Stimulated activated naive CD8-positive, alpha-beta T cell treated with anti-CD3 and anti-CD28 coated beads, Interleukin-15, Interleukin-2, amounts not matched to agents 100 ng/mL and 50 ng/mL, for 24 hours (primary cell): ENCODE measurements around the gene ISG15.
A peak's percentile ranks its signal among the peaks of the same experiment; 100 is the strongest.
"Not testable (repeated sequence)": the region's sequence is repeated elsewhere in the genome, so short reads cannot be mapped to it uniquely, and the experiment has no call there.

Source experiments
- H3K27ac Mint-ChIP-seq: one replicate; pipeline ENCODE4 v1.8.0; 2021; ENCODE audit warnings: mild to moderate bottlenecking, mixed read lengths
- H3K27me3 Mint-ChIP-seq: one replicate; pipeline ENCODE4 v1.8.0; 2021; ENCODE audit warnings: mixed read lengths
- H3K36me3 Mint-ChIP-seq: one replicate; pipeline ENCODE4 v1.8.0; 2021; ENCODE audit warnings: low read depth, mixed read lengths
- H3K4me1 Mint-ChIP-seq: one replicate; pipeline ENCODE4 v1.8.0; 2021; ENCODE audit warnings: low read depth, mixed read lengths
- H3K4me3 Mint-ChIP-seq: one replicate; pipeline ENCODE4 v1.8.0; 2021; ENCODE audit warnings: mild to moderate bottlenecking, mixed read lengths
- H3K9me3 Mint-ChIP-seq: one replicate; pipeline ENCODE4 v1.8.0; 2021; ENCODE audit warnings: mixed read lengths

The ISG15 gene

DNA sequence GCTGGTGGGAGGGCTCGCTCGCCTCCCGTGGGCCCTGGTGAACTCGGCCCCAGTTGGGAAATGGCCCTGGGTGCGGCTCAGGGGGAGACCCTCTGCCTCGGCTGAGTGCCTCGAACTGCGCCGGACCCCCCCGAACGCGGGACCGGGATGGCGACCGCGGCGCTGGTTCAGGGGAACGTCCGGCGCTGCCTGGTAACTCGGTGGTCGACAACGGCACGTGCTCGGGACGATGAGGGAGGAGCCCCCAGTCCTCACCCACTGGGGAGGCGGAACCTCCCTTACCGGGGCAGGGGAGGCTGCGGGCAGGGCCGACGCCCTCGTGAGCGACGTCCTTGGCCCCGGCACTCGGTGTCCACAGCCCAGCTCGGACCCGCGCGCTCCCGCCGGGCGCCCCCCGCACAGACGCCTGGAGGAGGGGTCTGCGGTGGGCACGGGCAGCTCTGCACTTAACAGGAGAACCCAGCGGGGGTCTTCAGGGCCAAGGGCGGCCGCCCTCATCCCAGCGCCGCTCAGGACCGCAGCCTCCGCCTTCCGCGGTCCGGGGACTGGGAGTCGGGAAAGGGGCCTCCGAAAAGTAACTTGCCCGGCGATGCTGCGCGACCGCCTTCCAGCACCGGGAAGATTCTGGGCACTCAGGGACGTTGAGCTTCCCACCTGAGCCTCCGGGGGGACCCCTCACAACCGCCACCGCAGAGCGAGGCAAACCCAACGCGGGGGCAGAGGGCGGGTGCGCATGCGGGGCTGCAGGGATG lies 15.1 kb upstream of the ISG15 start:
- H3K36me3 Mint-ChIP-seq, result no peaks in the 10 kb centered on the region
- H3K27ac Mint-ChIP-seq, result no peak overlapping the region
- H3K4me3 Mint-ChIP-seq, result no peak overlapping the region

DNA sequence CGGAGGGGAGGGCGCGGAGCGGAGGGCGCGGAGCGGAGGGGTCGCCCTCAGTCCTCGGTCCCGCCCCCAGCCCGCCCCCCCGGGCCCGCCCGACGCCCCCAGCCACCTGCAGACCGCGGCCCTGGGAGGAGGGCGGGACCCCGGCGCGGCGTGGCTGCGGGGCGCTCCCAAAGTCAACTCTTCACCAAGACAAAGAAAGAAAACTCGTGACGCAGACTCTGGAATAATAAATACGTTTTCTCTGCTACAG lies 14.6 kb upstream of the ISG15 start:
- no peak overlapping the region for H3K27ac Mint-ChIP-seq
- no peaks in the 10 kb centered on the region for H3K36me3 Mint-ChIP-seq
- H3K9me3 Mint-ChIP-seq, result no peaks in the 10 kb centered on the region
- H3K4me1 Mint-ChIP-seq, result peaks cover 8% of the 10 kb centered on the region
- H3K4me3 Mint-ChIP-seq, result no peak overlapping the region
- peaks cover 37% of the 10 kb centered on the region for H3K27me3 Mint-ChIP-seq

More for the DNA sequence above, 15.1 kb upstream of the ISG15 start:
- no peaks in the 10 kb centered on the region for H3K9me3 Mint-ChIP-seq
- peaks cover 8% of the 10 kb centered on the region for H3K4me1 Mint-ChIP-seq
- peaks cover 33% of the 10 kb centered on the region for H3K27me3 Mint-ChIP-seq

DNA sequence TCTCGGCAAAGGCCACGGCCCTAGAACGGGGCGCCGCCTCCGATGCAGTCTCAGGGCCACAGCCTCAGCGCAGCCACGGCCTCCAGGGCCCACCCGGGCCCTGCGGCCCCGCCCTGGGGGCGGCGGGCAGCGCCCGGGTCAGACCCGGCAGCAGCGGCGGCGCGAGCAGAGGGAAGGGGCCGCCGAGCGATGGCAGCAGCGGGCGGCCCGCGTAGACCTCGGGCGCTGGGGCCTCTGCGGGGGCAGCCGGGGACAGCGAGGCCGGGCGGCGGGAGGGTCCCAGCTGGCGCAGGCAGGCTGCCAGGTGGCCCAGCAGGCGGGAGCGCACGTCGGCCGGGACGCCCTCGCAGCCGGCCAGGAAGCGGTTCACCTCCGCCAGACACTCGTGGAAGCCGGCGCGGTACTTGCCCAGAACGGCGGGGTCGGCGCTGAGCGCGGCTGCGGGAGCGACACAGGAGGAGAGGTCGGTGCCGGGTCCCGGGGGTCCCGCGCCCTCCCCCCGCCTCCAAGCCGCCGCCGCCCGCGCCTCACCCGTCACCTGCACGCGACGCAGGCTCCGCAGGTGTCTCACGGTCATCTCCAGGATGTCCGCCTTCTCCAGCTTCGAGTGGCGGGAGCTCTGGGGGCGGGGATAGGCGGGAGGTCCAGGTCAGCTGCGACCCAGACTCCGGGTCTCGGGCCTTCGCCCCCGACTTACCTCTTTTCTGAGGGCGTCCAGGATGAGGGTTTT lies 14.1 kb upstream of the ISG15 start:
- Mint-ChIP-seq H3K4me3 (no peak overlapping the region), H3K4me1 (peaks cover 8% of the 10 kb centered on the region), H3K36me3 (no peaks in the 10 kb centered on the region), H3K27me3 (peaks cover 38% of the 10 kb centered on the region), H3K27ac (no peak overlapping the region), H3K9me3 (no peaks in the 10 kb centered on the region)

DNA sequence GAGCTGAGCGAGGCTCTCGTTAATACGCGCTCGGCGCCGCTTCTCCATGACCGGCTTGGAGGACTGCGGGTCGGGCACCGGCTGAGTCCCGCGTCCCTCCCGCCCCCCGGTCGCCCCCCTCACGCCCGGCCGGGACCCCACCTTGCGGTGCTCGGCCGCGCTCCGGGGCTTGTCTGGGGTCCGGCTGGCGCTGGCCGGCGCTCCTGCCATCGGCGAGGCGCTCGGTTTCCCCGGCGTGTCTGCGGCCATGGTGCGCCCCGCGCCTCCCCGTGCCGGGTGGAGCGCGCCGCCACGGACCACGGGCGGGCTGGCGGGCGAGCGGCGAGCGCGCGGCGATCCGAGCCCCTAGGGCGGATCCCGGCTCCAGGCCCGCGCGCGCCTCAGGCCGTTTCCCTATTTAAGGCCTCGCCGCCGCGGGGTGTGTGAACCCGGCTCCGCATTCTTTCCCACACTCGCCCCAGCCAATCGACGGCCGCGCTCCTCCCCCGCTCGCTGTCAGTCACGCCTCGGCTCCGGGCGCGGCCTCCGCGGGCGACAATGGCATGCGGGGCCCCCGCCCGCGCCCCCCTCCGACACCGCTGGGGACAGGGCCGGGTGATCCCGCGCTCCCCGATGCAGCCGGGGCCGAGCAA lies 13.5 kb upstream of the ISG15 start, which contains the start of gene HES4:
Gene HES4 (minus strand): TSS at position 373 of the 632 bp plus-strand sequence. CDS start 124 bp downstream, at position 249.
- no peaks in the 10 kb centered on the region for H3K9me3 Mint-ChIP-seq
- peak within 1 kb of the TSS; percentile 77 for H3K4me3 Mint-ChIP-seq
- H3K4me1 Mint-ChIP-seq, result peaks cover 12% of the 10 kb centered on the region
- H3K27ac Mint-ChIP-seq, result peak within 1 kb of the TSS; percentile 88
- H3K27me3 Mint-ChIP-seq, result peaks cover 40% of the 10 kb centered on the region
- H3K36me3 Mint-ChIP-seq, result no peaks in the 10 kb centered on the region

DNA sequence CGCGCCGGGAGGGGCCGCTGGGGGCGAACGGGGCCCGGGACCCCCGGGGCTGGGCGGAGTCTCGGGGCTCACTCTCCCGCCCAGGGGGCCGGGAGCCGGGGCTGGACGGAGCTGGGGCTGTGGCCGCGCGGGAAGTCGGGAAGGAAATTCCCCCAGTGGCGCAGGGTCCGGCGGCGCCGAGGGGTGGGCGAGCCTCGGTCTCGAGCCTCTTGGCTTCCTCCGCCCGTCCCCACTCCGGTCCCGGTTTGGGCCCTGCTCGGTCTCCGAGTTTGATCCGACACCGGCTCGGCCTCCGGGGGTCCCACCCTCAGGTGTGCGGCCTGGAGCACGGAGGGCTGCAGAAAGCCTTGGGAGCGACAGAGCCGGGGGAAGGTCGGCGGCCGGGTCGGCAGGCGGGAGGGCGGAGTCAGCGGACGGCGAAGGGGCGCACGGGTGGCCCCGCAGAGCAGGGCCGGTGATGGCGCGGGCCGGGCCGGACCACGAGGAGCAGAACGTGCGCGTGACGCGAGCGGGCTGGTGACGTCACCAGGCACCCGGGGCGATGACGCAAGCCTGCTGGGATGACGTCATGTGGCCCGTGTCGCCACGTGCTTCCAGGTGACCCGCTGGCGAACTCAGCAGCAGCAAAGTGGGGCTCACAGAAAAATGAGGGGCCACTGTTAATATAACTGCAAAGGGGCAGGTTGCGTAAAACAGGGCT lies 12.8 kb upstream of the ISG15 start:
- no peaks in the 10 kb centered on the region for H3K9me3 Mint-ChIP-seq
- H3K4me1 Mint-ChIP-seq, result peaks cover 18% of the 10 kb centered on the region
- H3K27ac Mint-ChIP-seq, result peak overlapping the region; percentile 88
- peaks cover 39% of the 10 kb centered on the region for H3K27me3 Mint-ChIP-seq
- H3K36me3 Mint-ChIP-seq, result no peaks in the 10 kb centered on the region
- H3K4me3 Mint-ChIP-seq, result peak overlapping the region; percentile 77

DNA sequence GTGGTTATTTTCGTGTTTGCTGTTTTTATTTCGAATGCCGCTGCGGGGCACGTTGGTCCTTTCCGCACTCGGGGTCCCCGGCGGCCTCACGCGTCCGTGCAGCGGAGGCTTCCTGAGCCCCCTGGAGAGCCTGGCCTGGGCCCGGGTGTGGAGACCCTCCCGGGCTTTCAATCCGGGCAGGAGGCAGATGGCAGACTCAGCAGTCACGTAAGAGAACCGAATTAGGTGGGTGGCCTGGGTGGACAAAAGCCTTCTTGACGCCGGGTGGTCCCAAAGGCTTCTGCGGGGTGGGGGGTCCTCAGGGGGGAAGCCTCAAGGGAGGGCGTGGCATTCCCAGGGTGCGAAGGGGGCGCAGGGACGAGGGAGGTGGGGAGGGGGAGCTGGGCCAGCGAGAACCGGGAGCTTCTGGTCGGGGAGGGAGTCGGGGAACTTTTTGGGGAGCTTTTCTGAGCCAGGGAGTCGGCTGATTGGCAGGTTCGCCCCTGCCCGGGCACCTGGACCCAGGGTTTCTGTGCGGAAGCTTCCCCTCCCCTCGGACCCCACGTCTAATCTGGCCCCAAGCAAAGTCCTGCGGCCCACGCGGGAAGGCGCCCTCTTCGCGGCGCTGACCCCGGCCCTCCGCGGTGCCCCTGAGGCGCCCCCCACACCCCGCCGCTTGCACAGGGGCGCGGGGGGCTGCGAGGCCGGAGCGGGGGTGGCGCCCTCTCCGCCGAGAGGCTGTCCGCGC lies 12.1 kb upstream of the ISG15 start:
- peak overlapping the region; percentile 77 for H3K4me3 Mint-ChIP-seq
- peaks cover 34% of the 10 kb centered on the region for H3K27me3 Mint-ChIP-seq
- peaks cover 14% of the 10 kb centered on the region for H3K4me1 Mint-ChIP-seq
- H3K27ac Mint-ChIP-seq, result peak overlapping the region; percentile 88
- H3K9me3 Mint-ChIP-seq, result no peaks in the 10 kb centered on the region
- no peaks in the 10 kb centered on the region for H3K36me3 Mint-ChIP-seq

DNA sequence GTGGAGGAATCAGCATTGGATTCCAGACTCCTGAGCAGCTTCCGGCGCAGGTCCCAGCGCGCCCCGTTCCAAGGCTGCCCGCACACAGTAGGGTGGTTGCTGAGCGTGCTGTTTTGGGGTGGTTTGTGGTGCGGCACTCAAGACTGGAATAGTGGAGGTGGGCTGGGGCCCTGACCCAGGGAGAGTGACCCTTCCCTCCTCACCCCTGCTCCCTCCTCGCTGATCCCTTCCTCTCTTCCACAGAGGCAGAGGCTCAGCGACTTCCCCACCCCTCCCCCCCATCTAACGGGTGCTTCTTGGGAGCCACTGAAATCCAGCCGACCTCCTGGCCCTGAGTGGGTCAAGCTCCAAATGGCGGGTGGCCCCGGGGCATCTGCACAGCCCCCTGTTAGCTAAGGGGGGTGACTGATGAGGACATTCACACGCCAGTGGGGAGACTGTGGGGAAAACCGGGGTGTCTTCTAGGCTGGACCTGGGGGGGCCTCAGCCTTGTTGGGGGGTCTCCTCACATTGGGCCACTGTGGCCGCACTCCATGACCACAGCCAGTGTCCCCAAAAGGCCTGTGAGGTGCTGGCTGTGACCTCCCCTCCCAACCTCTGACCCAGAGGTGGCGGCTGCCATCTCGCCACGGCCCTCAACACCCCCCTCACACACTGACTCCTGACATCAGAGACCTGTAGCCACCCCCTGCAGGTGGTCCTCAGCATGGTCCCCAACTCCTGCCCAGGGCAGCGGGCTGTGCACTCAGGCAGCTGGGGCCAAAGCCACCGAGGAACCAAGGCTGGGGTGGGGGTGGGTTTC lies 9.5 kb upstream of the ISG15 start:
- peaks cover 36% of the 10 kb centered on the region for H3K27me3 Mint-ChIP-seq
- H3K4me1 Mint-ChIP-seq, result peaks cover 14% of the 10 kb centered on the region
- H3K27ac Mint-ChIP-seq, result no peak overlapping the region
- H3K36me3 Mint-ChIP-seq, result no peaks in the 10 kb centered on the region
- no peak overlapping the region for H3K4me3 Mint-ChIP-seq
- no peaks in the 10 kb centered on the region for H3K9me3 Mint-ChIP-seq

DNA sequence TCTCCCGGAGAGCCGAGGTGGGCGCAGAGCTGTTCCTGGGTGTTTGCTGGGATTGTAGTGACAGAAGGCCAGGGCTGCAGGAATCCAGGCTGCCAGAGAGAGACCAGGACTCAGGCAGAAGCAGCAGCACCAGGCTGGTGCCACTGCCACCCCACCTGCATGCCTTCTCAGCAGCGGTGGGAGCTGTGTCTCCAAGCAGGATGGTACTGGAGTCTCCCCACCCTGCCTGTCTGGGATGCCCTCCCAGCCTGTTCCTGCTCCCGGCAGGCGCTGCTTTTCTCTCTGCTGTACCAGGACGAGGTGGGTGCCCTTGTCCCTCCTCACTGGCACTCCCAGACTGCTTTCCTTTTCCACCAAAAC lies 8.9 kb upstream of the ISG15 start:
- no peak overlapping the region for H3K4me3 Mint-ChIP-seq
- no peaks in the 10 kb centered on the region for H3K36me3 Mint-ChIP-seq
- H3K9me3 Mint-ChIP-seq, result no peaks in the 10 kb centered on the region
- peaks cover 39% of the 10 kb centered on the region for H3K27me3 Mint-ChIP-seq
- peaks cover 17% of the 10 kb centered on the region for H3K4me1 Mint-ChIP-seq
- no peak overlapping the region for H3K27ac Mint-ChIP-seq

DNA sequence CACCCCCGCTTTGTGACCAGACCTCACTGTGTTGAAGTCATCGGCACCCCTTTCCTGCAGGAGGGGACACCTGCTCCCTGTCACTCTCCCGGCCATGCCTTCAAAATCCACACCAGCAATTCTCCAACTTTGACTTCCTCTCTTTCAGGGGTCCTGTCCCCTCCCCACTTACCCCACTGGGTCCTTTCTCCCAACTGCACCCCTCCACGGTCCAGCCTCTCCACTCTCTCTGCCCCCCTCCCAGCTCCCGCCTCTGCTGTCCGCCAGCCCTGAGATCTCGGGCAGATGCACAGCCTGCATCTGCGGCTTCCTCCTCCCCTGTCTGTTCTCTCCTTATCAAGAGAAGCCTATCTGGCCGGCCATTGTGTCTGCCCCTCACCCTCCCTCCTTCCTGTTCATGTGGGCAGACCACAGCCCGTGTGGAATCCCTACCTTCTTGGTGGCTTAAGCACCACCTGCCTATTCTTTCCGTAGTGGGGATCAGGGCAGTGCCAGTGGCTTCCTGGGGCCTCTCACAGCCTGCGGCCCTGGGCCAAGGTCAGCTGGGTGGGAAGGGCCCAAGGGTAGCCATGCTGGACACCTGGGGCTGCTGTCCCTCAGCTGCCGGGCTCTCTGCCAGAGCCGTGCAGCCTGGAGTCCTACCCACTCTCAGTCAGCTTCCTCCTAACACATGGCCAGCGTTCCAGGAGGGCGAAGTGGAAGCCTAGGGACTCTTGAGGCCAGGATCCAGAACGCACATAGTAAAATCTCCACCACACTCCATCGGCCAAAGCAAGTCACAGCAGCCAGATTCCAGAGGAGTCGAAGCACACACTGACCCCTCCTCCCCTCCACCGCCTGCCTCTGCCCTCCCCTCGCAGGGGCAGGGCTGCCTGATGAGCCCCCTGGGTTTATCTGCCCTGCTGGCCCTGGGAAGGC lies 8.3 kb upstream of the ISG15 start:
- no peaks in the 10 kb centered on the region for H3K36me3 Mint-ChIP-seq
- no peaks in the 10 kb centered on the region for H3K9me3 Mint-ChIP-seq
- no peak overlapping the region for H3K27ac Mint-ChIP-seq
- H3K4me1 Mint-ChIP-seq, result peaks cover 17% of the 10 kb centered on the region
- H3K4me3 Mint-ChIP-seq, result peak overlapping the region; percentile 6
- H3K27me3 Mint-ChIP-seq, result peaks cover 39% of the 10 kb centered on the region

DNA sequence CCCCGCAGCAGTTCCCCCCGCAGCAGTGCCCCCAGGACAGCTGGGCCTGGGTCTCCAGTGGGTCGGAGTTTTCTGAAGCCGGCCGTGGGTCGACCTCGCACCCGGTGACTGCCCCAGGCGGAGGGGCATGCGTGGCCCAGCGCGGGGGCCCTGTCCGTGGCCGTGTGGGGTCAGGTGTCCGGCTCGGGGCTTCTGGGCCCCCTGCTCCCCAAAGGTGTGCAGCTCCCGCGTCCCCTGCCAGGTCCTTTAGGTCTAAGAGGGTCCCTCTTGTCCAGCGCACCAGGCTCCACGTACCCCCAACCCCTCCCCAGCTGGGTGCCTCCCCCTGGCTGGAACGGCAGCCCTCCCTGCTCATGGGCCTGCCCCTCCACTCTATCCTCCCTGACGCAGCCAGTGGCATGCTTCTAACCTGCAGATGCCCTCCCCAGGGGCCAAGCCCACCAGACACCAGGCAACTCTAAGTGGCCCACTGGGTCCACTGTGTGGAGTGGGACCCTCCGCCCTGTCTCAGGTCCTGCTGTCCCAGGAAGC lies 7.5 kb upstream of the ISG15 start:
- peaks cover 14% of the 10 kb centered on the region for H3K4me1 Mint-ChIP-seq
- H3K27me3 Mint-ChIP-seq, result peaks cover 36% of the 10 kb centered on the region
- H3K27ac Mint-ChIP-seq, result no peak overlapping the region
- H3K9me3 Mint-ChIP-seq, result no peaks in the 10 kb centered on the region
- no peaks in the 10 kb centered on the region for H3K36me3 Mint-ChIP-seq
- H3K4me3 Mint-ChIP-seq, result no peak overlapping the region

DNA sequence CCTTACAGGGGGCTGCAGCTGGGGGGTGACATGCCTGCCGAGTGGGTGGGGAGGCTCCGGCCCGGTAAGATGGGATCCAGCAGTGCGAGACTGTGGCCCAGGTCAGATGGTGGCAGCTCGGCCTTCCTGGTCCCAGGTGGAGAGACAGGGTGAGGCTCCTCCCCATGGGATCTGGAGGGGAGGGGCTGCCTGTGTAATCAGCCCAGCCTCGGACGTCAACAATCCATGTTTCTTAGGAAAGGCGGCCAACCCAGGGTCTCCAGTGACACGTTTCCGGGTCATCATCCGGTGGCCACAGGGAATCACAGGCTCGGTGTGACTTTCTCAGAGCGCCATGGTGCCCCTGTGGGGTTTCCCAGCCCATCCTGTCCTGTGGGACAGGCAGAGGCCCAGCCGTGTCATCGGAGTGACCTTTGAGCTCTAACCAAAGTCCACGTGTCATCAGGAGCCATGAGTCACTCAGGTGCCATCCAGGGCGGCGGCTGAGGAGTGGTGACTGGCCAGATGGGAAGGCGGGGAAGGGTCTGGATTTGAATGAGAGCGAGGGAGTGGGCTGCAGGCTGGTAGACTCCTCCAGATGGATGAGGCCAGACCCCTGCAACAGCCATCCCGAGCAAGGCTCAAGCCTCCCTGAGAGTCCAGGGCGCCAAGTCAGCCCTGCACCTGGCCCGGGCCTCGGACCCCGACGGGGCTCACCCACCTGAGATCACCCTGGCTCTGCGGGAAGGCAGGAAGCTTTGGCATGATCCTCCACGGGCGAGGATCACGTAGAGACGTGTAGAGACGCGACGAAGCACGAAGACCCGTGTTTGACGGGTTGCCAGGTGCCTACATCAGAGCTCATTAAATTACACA lies 6.8 kb upstream of the ISG15 start:
- Mint-ChIP-seq H3K27ac (no peak overlapping the region), H3K36me3 (no peaks in the 10 kb centered on the region), H3K27me3 (peaks cover 36% of the 10 kb centered on the region), H3K4me3 (no peak overlapping the region), H3K9me3 (no peaks in the 10 kb centered on the region), H3K4me1 (peaks cover 14% of the 10 kb centered on the region)

DNA sequence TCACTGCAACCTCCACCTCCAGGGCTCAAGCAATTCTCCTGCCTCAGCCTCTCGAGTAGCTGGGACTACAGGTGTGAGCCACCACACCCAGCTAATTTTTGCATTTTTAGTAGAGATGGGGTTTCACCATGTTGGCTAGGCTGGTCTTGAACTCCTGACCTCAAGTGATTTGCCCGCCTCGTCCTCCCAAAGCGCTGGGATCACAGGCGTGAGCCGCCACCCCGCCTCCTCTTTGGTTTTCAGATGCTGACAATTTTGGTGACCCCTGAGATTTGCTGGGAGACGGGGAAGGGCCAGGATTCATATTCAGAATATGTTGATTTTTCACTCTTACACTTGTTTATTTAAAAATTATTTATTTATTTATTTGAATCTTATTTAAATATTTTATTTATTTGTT lies 3.2 kb upstream of the ISG15 start:
- H3K27ac Mint-ChIP-seq, H3K9me3 Mint-ChIP-seq, H3K36me3 Mint-ChIP-seq, H3K4me3 Mint-ChIP-seq: not testable (repeated sequence)
- H3K4me1 Mint-ChIP-seq, result peaks cover 38% of the 10 kb centered on the region
- H3K27me3 Mint-ChIP-seq, result peaks cover 14% of the 10 kb centered on the region
